HG03025 (cell line): ENCODE measurements around the gene GAD2.

Experiments
- ATAC-seq: cut with Tn5 transposase; IDR thresholded peaks from one replicate; pipeline ENCODE4 v1.9.1; 2021; ENCODE audit warnings: mild to moderate bottlenecking, moderate library complexity; ENCODE audit not compliant: unreplicated experiment, low FRiP score

Gene GAD2

DNA sequence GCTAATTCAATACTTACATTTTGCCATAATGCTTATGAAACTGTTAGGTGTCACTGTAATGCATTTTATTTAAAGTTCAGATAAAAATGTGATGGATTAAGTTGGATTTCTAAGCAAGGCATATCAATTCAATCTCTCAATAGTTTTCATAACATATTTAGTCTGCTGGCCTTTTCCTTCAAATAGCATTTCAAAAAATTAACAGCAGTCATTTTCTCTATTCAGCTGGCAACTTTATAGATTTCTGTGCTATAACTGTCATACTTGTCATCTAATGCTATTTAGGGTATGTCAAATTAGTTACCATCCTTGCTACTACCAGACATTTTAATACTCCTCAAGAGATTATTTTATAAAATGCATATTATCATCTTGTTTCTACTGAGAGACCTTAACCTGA, 4.3 kb downstream of the GAD2 start:
- ATAC-seq: no peak

GRCh38 chr10:26221541-26221940, 5.0 kb downstream of the GAD2 start:
- no peak for ATAC-seq

- ATAC-seq: no peak
Observed at GRCh38 chr10:26222563-26222962, 6.0 kb downstream of the GAD2 start.

- ATAC-seq: no peak
Observed at GRCh38 chr10:26225322-26225721, 8.7 kb downstream of the GAD2 start.

GRCh38 chr10:26227786-26228185, 11.2 kb downstream of the GAD2 start:
- no peak for ATAC-seq

- no peak for ATAC-seq
Observed at GRCh38 chr10:26232174-26232573, 15.6 kb downstream of the GAD2 start.

GRCh38 chr10:26235761-26236160, 19.2 kb downstream of the GAD2 start:
- no peak for ATAC-seq

DNA sequence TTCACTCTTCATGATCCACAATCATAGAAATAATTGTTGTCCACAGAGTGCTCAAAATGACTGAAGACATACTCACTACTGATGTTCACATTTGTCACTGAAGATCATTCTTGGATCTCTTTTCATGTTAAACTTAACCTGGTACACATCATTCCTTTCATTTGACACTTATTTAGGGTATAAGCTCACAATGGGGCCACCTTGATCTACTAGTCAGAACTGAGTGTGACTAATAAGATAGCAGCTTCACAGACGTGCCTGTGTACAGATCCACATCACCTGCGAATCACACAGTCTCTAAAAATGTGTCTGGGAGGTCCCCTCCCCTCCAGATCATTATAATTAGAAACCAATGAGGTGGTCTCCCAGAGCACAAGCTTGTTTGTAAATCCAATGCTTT, 21.8 kb downstream of the GAD2 start:
- no peak for ATAC-seq

GRCh38 chr10:26242706-26243350, 26.3 kb downstream of the GAD2 start:
- ATAC-seq: no peak

GRCh38 chr10:26243351-26243720, 26.8 kb downstream of the GAD2 start:
- no peak for ATAC-seq

- ATAC-seq: no peak
Observed at GRCh38 chr10:26249681-26250080, 33.1 kb downstream of the GAD2 start.

DNA sequence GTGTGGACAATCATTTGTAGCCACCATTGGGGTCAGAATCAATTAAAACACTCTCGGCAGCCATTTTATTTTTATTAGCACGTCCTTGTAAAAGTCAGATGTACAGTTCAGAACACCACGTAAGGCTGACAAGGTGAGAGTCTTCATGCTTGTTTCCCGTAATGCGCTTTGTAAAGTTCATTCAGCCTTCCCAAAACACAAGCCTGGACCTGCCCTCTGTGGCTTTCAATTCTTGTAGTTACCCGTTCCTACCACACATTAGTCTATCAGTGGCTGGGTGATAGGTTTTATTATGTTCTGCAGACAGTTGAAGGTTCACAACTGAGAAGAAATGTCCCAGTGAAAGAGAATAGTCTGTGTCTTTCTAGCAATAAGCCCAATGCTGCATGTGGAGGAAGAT, 35.4 kb downstream of the GAD2 start:
- no peak for ATAC-seq

GRCh38 chr10:26254616-26255015, 38.0 kb downstream of the GAD2 start:
- no peak for ATAC-seq

DNA sequence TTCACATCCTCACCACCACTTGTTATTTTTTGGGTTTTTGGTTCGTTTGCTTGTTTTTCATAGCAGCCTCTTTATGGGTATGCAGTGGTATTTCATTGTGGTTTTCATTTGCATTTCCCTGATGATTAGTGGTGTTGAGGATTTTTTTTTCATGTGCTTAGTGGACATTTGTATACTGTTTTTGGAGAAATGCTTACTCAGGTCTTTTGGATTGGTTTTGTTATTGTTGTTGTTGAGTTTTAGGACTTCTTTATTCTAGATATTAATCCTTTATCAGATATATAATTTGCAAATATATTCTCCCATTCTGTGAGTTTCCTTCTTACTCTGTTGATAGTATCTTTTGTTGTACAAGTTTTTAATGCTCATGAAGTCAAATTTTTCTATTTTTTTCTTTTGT, 42.8 kb downstream of the GAD2 start:
- no peak for ATAC-seq

- no peak for ATAC-seq
Observed at GRCh38 chr10:26269754-26270153, 53.2 kb downstream of the GAD2 start.

DNA sequence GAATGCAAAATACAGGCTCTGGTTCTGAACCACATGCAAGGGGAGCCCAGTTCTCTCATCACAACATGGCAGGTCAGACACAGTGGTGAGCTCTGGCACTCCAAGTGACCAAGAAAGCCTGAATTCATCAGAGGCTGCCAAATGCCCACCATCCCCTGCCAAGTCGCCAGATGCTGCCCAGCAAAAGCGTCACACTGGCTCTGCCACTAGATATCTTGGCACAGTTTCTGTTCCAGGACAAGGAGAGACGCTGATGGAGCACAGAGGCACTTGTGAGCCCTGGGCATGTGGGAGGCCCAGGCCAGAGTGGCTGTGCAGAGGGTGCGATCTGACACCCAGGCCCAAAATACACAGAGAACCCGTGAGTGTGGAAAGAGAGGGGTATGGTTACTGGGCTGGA, 57.8 kb downstream of the GAD2 start:
- ATAC-seq: no peak

DNA sequence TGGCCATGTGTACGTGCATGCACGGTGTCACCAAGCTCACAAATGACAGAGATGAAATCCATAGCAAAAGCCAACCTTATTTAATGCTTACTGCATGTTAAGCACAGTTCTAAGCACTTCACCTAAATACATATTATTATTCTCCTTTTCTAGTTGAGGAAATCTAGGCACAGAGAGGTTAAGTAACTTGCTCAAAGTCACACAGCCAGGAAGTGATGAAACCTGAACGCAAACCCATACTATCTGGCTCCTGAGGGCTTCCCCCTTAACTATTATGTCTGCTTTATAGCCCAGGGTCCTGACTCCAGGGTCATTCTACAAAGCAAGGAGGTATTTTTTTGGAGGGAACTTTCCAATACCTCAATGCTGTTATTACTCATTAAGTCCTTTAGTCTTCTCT, 61.7 kb downstream of the GAD2 start:
- ATAC-seq: no peak

GRCh38 chr10:26290236-26290635, 73.7 kb downstream of the GAD2 start:
- no peak for ATAC-seq

- no peak for ATAC-seq
Observed at GRCh38 chr10:26291721-26292480, 75.3 kb downstream of the GAD2 start.

DNA sequence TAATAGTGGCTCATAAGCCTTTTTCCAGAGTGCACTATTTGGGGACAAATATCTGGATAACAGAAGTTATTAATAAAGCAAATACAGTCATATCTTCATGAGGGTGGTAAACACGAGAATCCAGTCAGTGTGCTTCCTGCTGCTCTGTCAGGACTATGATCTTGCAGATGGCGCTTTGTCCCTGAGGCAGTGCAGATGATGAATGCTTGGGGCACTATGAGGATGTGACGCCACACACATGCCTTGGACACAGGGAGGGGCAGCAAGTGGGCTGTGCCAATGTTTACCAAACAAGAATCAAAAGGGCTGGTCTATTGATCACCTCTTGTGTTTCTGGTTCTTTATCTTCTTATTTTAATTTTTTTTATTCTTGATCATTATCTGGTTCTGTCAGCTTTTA, 79.8 kb downstream of the GAD2 start:
- ATAC-seq: no peak

DNA sequence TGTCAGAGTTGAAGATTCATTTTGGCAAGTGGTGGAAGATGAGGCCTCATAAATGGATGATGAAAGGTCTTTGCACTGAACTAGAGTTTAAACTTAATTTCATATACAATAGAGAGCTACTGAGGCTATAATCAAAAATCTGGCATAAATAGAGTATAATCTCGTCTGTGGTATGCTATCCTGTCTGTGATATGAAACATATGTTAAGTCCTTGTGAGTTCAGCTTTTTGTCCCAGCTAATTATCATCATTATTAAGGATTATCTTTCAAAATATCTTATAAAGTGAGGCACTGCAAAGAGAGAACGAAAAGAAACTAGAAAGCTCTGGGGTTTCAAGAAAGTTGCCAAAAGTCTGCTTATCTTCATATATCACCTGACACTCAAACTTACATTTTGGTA, 83.4 kb downstream of the GAD2 start:
- no peak for ATAC-seq

GRCh38 chr10:26303366-26303765, 86.8 kb downstream of the GAD2 start:
- no peak for ATAC-seq
